ENCODE measurements around the gene RIBC1.

RIBC1 gene

GRCh38 chrX:53474707-53475106 lies 52.0 kb downstream of the RIBC1 start:
- Histone ChIP-seq H3K4me1 (ENCODE audit: insufficient read depth, low read length, poor library complexity, severe bottlenecking) (no peaks in the 10 kb centered on the region), H3K4me3 (ENCODE audit: low read length, poor library complexity, severe bottlenecking) (no peak overlapping the region), H3F3A (ENCODE audit: low read depth) (no peaks in the 10 kb centered on the region), H3K27me3 (ENCODE audit: insufficient read depth, low read length, poor library complexity, severe bottlenecking) (no peaks in the 10 kb centered on the region), H3K4me2 (ENCODE audit: low read depth, low read length, poor library complexity, severe bottlenecking) (no peak overlapping the region), H3K9me2 (replicated peaks; ENCODE audit: low read depth, low read length) (no peaks in the 10 kb centered on the region), H4K20me1 (ENCODE audit: insufficient read depth, low read length, poor library complexity, severe bottlenecking) (no peaks in the 10 kb centered on the region), H2AFZ (ENCODE audit: low read length) (no peak overlapping the region), H3K9me3 (ENCODE audit: insufficient read depth, low read depth, low read length) (no peaks in the 10 kb centered on the region), H3K9ac (ENCODE audit: low read depth, low read length, poor library complexity, severe bottlenecking) (no peak overlapping the region), H3K36me3 (ENCODE audit: insufficient read depth, low read length) (no peaks in the 10 kb centered on the region), H3K79me2 (ENCODE audit: insufficient read depth, low read length) (no peaks in the 10 kb centered on the region)
- TF ChIP-seq CTCF (conservative IDR thresholded peaks at IDR 0.05; ENCODE audit: low read length) (no peak), EZH2phosphoT487 (IDR thresholded peaks at IDR 0.05; ENCODE audit: borderline replicate concordance) (no peak)

GRCh38 chrX:53476371-53476770 lies 53.7 kb downstream of the RIBC1 start:
- H3F3A ChIP-seq (ENCODE audit: low read depth), result no peaks in the 10 kb centered on the region
- no peaks in the 10 kb centered on the region for H3K4me1 ChIP-seq (ENCODE audit: insufficient read depth, low read length, poor library complexity, severe bottlenecking)
- no peak overlapping the region for H3K4me2 ChIP-seq (ENCODE audit: low read depth, low read length, poor library complexity, severe bottlenecking)
- no peaks in the 10 kb centered on the region for H3K79me2 ChIP-seq (ENCODE audit: insufficient read depth, low read length)
- no peak overlapping the region for H3K9ac ChIP-seq (ENCODE audit: low read depth, low read length, poor library complexity, severe bottlenecking)
- TF ChIP-seq EZH2phosphoT487 (IDR thresholded peaks at IDR 0.05; ENCODE audit: borderline replicate concordance), result no peak
- no peak for TF ChIP-seq CTCF (conservative IDR thresholded peaks at IDR 0.05; ENCODE audit: low read length)
- H3K9me3 ChIP-seq (ENCODE audit: insufficient read depth, low read depth, low read length), result no peaks in the 10 kb centered on the region
- no peak overlapping the region for H3K4me3 ChIP-seq (ENCODE audit: low read length, poor library complexity, severe bottlenecking)
- no peaks in the 10 kb centered on the region for H3K9me2 ChIP-seq (replicated peaks; ENCODE audit: low read depth, low read length)
- H3K27me3 ChIP-seq (ENCODE audit: insufficient read depth, low read length, poor library complexity, severe bottlenecking), result no peaks in the 10 kb centered on the region
- H3K36me3 ChIP-seq (ENCODE audit: insufficient read depth, low read length), result no peaks in the 10 kb centered on the region
- H2AFZ ChIP-seq (ENCODE audit: low read length), result no peak overlapping the region
- no peaks in the 10 kb centered on the region for H4K20me1 ChIP-seq (ENCODE audit: insufficient read depth, low read length, poor library complexity, severe bottlenecking)

GRCh38 chrX:53479301-53479700 lies 56.6 kb downstream of the RIBC1 start:
- Histone ChIP-seq H3K4me3 (ENCODE audit: low read length, poor library complexity, severe bottlenecking) (no peak overlapping the region), H2AFZ (ENCODE audit: low read length) (no peak overlapping the region), H3K36me3 (ENCODE audit: insufficient read depth, low read length) (no peaks in the 10 kb centered on the region), H3K27me3 (ENCODE audit: insufficient read depth, low read length, poor library complexity, severe bottlenecking) (no peaks in the 10 kb centered on the region), H3K4me1 (ENCODE audit: insufficient read depth, low read length, poor library complexity, severe bottlenecking) (peaks cover 3% of the 10 kb centered on the region), H3K9ac (ENCODE audit: low read depth, low read length, poor library complexity, severe bottlenecking) (no peak overlapping the region), H3F3A (ENCODE audit: low read depth) (no peaks in the 10 kb centered on the region), H4K20me1 (ENCODE audit: insufficient read depth, low read length, poor library complexity, severe bottlenecking) (no peaks in the 10 kb centered on the region), H3K9me3 (ENCODE audit: insufficient read depth, low read depth, low read length) (no peaks in the 10 kb centered on the region), H3K9me2 (replicated peaks; ENCODE audit: low read depth, low read length) (no peaks in the 10 kb centered on the region), H3K79me2 (ENCODE audit: insufficient read depth, low read length) (no peaks in the 10 kb centered on the region), H3K4me2 (ENCODE audit: low read depth, low read length, poor library complexity, severe bottlenecking) (no peak overlapping the region)
- TF ChIP-seq CTCF (conservative IDR thresholded peaks at IDR 0.05; ENCODE audit: low read length) (no peak), EZH2phosphoT487 (IDR thresholded peaks at IDR 0.05; ENCODE audit: borderline replicate concordance) (no peak)

All from Loucy (cell line).